Midbrain (tissue), 1 donor: ENCODE measurements around the gene ZNF48.
"Not testable (repeated sequence)": the region's sequence is repeated elsewhere in the genome, so short reads cannot be mapped to it uniquely, and the experiment has no call there.

ENCODE experiments used
- DNase-seq: peaks from one replicate; lab custom pipeline; 2025; lab: John Stamatoyannopoulos, UW

Gene ZNF48

DNA sequence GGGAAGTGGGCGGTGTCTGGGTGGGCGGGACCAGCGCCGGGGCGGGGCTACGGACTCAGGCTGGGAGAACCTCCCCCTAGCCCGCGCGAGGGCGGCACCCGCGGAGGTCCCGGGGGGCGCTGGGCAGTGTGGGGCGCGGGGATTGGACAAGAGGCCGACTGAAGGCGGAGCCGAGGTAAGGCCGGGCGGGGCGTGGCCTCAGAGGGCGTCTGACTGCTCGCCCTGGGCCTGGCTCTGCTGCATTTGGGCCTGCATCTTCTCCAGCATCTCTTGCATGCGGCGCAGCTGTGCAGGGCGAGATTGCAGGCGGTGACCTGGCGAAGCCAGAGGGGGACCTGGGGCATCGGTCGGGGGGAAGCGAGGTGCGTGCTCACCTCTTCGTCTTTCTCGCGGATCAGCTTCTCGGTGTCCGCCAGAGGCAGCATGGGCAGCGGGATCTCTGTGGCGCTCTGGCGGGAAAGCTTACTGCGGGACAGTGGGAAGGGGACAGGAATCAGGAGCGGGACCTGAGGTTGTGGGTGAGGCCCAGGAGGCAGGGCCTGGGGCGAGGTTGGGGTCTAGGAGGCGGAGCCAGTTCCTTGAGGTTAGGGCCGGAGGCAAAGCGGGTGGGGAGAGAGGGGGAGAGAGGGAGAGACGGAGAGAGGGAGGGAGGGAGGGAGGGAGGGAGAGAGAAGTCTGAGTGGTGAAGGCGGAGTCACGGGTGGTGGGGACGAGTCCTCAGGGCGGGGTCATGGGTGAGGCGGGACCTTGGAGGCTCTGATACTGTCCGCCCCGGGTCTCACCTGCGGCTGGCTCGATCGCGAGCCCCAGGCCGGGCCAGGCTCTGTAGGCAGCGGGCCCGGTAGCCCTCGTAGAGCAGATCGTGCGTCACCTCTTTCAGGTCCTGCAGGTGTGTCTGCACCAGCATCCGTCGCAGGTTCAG, 16.7 kb upstream of the ZNF48 start:
- peak; percentile 98 for DNase-seq

DNA sequence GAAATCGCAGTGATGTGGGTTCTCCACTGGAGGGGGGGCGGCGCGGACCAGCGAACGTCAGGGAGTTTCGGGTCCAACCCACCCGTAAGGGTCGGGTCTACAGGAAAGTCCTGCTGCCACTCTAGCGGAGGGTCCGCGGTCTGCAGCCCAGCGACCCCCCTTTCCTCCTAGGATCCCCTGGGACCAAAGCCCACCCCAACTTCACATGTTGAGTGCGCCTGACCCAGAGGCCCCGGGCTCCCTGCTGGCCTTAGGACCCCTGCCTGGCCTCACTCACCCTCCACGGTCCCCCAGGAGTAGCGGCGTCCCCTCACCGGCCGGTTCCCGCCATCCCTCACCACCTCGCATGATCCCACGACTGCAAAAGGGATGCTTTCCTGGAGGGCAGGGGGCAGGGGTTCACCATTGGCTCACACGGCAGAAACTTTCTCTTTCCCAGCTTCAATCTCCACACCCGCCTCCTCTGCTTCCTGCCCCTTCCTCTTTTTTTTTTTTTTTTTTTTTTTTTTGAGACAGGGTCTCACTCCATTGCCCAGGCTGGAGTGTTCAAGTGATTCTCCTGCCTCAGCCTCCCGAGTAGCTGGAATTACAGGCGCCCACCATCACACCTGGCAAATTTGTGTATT, 15.9 kb upstream of the ZNF48 start:
- no peak for DNase-seq

DNA sequence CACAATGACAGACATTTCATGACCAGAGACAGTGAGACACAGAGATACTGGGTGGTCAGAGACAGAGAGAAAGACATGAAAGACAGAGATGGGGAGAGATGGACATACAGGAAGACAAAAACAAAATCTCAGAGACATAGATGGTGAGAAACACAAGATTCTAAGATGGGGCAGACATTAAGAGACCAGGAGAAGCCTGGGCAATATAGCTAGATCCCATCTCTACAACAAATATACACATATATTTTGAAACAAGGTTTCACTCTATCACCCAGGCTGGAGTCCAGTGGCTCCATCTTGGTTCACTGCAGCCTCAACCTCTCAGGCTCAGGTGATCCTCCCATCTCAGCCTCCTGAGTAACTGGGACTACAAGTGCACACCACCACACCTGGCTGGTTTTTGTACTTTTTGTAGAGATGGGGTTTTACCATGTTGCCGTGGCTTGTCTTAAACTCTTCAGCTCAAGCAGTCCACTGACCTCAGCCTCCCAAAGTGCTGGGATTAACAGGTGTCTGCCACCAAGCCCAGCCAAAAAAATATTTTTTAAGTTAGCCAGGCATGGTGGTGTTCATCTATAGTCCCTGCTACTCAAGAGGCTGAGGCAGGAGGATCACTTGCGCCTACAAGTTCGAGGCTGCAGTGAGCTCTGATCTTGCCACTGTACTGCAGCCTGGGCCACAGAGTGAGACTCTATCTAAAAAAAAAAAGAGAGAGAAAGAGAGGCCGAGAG, 15.0 kb upstream of the ZNF48 start:
- DNase-seq = no peak

DNA sequence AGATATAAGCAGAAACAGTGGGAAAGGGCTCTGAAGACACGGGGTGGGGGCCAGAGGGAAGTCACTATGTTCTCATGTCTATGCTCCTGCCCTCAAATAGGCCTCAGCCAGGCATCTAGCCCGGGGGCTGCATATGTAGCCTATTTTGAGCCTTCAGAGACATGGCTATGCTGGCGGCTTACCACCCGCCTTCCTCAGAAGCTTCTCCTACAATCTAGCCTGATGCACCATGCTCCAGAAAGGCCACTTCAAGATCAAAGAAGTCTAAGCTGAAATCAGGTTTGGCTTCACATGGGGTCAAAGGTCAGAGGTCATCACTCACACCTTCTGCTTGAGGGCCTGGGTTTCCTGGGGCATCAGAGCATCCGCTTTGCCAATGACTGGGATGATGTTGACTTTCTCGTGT, 14.4 kb upstream of the ZNF48 start:
- DNase-seq = no peak

DNA sequence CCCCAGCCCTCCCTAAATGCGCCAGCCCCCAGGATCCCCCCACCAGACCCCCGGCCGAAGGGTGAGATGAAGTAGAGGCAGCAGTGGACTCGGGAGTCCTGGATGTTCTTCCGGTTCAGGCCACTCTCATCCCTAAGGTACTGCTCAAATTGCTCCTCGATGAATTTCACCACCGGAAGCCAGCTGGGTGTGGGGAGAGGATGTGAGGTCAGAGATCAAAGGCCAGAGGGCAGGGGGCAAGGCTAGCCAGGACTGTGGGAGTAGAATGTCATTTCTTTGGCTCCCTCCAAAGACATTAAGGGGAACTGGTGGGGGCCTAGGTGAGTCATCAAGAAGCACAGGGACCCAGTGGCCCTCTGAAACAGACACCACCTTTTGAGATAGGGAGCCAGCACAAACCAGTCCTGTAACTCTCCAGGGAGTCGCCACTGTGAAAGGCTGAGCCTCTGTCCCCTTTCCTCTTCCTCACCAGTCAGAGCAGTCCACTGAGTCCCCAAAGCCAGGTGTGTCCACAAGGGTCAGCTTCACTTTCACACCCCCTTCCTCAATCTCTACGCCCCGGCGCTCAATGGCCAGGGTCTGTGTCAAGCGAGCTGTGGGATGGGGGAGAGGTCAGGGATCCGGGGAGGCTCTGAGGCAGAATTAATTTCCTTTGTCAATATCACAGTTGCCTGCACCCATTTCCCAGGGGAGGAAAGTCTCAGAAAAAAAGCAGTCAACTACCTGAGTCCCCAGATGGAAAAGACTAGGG, 13.8 kb upstream of the ZNF48 start:
- DNase-seq = no peak

DNA sequence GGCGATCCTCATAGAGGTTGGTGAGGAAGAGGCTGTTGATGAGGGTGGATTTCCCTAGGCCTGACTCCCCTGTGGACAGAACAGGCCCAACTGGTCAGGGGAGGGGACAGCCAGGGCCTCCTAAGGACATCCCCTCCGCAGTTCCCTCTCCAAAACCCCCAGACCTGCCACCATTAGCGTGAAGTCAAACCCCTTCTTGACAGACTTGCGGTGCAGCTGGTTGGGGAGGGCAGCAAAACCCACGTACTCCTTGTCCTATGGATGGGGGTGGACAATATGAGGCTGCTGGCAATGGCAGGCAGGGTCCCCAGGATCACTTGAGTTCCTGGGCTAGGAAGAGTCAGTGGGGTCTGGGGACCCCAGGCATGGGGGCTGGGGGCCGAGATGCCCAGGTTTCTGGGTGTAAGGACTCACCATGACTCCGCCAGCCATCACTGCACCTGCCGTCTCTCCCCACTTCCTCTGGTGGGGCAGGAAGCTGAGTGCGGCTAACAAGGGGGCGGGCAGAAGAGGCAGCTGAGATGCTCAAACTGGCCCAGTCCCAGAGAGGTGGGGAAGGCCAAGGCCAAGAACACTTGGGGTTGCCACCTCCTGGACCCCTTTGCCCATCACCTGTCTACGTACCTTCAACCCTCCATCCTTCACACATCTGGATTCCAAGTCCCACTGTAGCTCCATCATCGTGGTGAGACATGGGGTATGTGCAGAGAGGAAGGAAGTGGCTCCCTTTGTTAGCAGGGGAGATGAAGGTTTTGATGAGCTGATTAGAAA, 12.9 kb upstream of the ZNF48 start, which contains the start of gene SEPTIN1:
Gene SEPTIN1, minus strand, starts transcription at position 451 of the 771 bp plus-strand sequence. Its CDS starts 19 bp downstream, at position 432.
- DNase-seq = no peak

DNA sequence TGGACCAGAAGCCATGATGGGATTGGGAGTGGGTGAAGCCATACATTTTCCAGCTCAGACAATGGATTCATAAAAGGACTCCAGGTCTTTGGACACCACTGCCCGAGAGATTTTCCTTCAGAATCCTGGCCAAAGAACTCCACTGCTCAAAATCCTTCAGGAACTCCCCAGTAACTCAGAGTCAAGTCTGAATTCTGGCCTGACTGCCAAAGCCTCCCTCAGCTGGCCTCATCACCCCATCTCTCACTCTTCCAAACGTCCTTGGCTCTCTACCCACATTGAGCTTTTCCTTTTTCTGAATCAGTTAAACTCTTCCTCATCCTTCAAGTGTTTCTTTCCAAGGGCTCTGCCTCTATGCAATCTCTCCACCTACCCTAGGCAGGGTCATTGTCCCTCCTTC, 11.7 kb upstream of the ZNF48 start:
- DNase-seq = no peak

DNA sequence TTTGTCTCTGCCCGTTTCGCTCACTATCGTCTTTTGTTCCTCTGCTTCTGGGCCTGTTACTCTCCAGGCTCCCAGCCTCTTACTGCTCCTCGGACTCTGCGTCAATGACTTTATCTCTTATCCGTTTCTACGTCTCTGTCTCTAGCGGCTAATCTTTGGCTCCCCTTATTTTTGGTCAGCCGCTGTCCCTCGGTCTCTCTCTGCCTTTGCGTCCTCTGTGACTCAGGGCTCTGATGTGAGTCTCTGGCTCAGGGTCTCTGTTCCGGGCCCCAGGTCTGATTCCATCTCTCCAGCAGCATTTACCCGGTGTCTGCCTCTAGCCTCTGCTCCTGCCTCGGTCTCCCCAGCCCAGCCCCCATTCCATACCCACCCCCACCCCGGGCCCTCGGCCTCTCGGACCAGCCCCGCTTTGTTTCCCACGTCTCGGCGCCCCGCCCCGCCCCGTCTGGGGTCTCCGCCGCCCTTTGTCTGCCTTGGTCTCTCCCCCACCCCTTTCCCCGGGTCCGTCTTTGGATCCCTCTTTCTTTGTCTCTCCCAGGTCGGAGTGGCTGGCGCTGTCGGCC, 547 bp upstream of the ZNF48 start:
- DNase-seq = no peak

DNA sequence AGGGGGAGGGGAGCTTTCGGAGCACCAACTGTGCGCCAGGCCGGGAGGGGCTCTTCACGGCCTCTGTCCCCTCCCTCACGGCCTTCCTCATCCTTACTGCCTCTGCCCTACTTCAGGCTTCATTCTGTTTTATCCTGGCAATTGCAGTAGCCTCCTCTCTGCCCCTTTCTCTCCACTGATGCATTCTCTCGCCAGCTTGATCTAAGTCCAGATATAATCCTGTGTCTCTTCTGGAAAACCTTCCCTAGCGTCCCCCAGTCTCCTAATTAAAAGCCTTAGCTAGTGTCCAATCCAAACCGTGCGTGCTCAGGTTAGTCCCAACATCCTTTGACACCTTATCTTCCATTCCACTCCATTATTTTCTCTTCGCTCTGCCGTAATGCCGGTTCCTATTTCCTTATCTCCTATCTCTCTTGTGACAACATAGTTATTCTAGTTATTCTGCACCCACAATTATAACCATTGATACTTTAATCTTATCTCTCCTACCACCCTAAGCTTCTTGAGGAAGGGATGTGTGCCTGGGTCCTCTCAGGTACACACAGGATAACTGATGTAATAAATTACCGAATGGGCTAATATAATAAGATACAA, 869 bp downstream of the ZNF48 start:
- DNase-seq = peak; percentile 45

DNA sequence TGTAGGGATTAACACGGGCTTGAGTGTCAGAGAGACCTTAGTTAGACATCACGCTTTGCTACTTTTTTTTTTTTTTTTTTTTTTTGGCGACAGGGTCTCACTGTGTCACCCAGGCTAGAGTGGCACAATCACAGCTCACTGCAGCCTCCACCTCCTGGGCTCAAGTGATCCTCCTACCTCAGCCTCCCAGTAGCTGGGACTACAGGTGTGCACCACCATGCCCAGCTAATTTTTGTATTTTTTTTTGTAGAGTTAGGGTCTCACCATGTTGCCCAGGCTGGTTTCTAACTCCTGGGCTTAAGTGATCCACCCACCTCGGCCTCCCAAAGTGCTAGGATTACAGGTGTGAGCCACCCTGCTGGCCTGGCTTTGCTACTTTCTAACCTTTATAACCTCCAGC, 1.4 kb downstream of the ZNF48 start:
- not testable (repeated sequence) for DNase-seq

DNA sequence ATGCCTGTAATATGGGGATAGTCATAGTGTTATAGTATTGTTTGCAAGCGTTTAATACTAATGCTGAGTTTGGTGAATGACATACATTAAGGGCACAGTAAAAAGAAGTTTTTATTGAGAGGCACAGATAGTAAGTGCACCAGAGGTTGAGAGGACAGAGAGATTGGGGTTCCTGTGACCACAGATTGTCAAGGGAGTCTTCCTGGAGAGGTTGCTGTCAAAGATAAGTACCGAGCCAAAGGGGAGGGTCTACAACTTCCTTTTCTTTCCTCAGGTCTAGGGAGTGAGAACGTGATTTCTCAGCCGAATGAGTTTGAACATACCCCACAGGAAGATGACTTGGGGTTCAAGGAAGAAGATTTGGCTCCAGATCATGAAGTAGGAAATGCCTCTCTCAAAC, 1.8 kb downstream of the ZNF48 start:
- DNase-seq = no peak

DNA sequence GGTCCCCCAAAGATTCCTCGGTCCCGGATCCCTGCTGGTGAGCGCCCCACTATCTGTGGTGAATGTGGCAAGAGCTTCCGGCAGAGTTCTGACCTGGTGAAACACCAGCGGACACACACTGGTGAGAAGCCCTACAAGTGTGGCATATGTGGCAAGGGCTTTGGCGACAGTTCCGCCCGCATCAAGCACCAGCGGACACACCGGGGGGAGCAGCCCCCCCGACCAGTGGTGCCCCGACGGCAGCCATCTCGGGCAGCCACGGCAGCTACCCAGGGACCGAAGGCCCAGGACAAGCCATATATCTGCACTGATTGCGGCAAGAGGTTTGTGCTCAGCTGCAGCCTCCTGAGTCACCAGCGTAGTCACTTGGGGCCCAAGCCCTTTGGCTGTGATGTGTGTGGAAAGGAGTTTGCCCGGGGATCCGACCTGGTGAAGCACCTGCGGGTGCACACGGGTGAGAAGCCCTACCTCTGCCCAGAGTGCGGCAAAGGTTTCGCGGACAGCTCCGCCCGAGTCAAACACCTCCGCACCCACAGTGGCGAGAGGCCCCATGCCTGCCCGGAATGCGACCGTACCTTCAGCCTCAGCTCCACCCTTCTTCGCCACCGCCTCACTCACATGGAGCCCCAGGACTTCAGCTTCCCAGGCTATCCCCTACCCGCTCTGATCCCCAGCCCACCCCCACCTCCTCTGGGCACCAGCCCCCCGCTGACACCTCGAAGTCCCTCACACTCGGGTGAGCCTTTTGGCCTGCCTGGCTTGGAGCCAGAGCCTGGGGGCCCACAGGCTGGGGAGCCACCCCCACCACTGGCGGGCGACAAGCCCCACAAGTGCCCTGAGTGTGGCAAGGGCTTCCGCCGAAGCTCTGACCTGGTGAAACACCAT, 2.8 kb downstream of the ZNF48 start:
- no peak for DNase-seq

DNA sequence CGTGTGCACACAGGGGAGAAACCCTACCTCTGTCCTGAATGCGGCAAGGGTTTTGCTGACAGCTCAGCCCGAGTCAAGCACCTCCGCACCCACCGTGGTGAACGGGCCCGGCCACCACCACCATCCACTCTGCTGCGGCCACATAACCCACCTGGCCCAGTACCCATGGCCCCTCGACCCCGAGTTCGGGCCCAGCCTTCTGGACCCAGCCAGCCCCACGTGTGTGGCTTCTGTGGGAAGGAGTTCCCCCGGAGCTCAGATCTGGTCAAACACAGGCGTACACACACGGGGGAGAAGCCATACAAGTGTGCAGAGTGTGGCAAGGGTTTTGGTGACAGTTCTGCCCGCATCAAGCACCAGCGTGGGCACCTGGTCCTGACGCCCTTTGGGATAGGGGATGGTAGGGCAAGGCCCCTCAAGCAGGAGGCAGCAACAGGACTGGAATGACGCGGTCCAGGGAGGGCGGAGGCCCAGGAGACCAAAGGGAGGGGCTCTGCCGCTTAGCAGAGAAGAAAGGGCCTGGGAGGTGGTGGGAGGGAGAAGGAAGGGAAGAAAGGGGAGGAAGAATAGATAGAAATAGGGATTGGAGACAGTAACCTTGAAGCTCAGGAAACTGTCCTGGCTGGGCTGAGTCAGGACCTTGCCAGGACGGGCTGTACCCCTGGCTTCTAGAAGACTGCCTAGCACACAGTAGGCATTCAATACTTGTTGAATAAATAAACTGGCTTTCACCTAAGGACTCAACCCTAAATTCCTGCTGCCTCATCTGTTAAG, 3.6 kb downstream of the ZNF48 start:
- no peak for DNase-seq

DNA sequence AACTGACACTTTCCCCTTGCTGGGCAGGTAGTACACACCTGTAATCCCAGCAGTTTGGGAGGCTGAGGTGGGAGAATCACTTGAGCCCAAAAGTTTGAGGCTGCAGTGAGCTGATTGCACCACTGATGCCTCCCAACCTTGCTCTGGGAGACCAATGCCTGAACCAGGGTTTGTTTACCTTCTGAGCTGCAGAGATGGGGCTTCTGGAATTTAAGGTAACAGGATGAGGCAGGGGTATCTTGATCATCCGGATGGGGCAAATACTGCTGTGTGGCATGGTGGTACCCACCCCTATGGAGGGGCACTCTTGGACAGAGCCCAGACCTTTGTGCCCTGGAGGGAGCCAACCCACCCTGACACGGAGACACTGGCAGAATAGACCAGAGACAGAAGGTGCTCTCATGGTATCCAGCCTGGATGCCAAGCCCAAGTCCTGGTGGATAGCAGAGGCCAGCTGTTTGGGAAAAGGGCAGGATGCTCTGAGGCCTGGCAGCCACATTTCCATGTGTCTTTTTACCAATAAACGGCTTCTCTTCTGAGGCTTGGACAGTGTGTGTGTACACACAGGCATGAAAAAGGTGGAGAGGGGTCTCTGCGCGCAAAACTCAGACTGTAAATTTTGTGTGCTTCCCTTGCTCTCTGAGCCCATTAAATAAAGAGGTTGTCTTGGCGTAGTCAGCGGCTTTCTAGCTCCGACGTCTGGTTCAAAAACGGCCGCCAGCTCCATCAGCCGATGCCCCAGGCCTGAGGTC, 4.4 kb downstream of the ZNF48 start:
- no peak for DNase-seq

DNA sequence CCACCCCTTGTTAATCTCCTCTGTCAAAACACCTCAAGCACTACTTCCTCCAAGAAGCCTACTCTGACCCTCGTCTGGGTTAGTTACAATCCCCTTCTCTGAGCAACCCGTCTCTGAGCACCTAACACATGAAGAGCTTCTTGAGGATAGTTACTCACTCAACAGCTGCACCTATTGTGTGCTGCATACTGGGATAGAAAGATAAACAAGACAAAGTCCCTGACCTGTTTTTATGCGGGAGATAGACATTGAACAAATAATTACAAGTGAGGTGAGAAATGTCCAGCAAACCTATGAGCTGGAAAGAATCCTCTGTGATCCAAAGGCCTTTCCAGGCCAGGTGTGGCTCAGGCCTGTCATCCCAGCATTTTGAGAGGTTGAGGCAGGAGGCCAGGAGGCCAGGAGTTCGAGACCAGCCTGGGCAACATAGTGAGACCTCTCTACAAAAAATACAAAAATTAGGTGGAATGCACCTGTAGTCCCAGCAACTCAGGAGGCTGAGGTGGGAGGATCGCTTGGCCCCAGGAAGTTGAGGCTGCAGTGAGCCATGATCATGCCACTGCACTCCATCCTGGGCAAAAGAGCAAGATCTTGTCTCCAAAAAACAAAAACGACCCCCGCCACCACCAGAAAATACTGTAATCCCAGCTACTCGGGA, 6.7 kb downstream of the ZNF48 start:
- no peak for DNase-seq

DNA sequence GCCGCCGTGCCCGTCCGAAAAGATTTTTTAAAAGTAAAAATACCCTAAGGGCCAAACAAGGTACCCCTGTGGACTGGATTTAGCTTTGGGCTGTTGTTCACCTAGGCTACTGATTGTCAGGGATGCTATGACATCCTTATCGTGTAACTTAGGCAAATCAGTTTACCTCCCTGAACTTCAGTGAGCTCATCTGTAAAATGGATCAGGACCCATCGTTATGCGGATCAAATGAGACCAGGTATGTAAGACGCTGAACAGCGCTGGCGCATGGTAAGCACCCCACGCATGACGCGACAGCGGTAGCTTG, 11.5 kb downstream of the ZNF48 start:
- no peak for DNase-seq

DNA sequence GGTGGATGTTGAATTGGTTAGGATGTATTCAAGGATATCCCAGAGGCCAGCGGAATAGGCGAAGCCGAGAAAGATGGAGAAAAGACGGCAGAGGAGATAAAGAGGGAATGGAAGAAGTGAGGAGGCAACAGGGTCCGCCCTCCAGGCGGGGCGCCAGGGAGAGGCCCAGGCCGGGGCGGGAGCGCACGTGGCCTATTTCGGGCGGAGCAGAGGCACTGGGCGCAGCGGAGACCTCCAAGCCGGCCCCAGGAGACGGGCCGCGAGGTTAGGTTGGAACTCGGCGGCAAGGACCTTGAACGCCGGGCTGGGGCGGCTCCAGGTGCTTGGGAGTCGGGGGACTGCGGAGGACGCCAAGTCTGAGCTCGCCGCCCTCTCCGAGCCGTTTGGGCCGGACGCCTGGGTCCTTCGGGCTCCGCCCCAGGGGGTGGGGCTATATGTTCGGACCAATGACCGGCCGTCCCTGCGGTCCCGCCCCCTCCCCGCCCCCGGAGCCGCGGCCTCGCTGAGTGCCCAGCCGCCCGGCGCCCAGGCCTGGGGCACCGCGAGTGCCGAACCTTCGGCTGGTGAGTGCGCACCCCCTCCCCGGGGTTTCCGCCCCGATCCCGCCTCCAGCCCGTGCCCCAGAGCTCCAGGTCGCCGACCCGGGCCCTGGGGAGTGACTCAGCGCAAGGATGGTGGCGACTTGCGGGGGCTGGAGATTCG, 12.0 kb downstream of the ZNF48 start, which contains the start of gene ZNF771:
Gene ZNF771, plus strand, starts transcription at position 505 of the 702 bp plus-strand sequence. CDS start 448 bp downstream, outside the sequence.
- peak; percentile 94 for DNase-seq
